Activated CD4-positive, alpha-beta T cell treated with anti-CD3 and anti-CD28 coated beads for 24 hours (primary cell): Measurements from ENCODE around the gene RNF169.
"Not testable (repeated sequence)": the region's sequence is repeated elsewhere in the genome, so short reads cannot be mapped to it uniquely, and the experiment has no call there.

ENCODE experiments used
- DNase-seq, 2 donors: peaks; one replicate each; pipeline ENCODE4 v3.0.0-alpha.2; 2020; ENCODE audit warnings: low read depth in 2 of 2

The RNF169 gene

GRCh38 chr11:74820763-74821162 is 72.1 kb downstream of the RNF169 start:
- DNase-seq, result no peak

DNA sequence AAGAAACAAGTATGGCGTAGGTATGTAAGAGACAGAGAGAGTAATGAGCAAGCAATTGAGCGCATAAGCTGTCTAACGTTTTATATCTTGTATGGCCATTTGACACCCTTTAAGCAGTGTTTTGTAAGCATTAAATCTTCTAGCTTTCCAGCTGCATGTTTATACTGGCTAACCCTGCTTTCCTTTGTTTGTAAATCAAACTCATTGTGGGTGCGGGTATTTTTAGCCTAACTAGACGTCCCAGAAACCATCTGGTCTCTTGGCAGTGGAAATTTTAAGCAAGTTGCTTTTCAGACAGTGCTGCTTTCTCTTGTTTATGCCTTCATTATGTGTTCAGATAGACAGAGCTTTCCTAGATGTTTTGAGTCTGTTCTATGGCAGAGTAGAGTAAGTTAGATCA is 73.5 kb downstream of the RNF169 start:
- no peak for DNase-seq

GRCh38 chr11:74824285-74824982 is 75.8 kb downstream of the RNF169 start:
- no peak for DNase-seq

GRCh38 chr11:74825596-74825995 is 76.9 kb downstream of the RNF169 start:
- not testable (repeated sequence) for DNase-seq

DNA sequence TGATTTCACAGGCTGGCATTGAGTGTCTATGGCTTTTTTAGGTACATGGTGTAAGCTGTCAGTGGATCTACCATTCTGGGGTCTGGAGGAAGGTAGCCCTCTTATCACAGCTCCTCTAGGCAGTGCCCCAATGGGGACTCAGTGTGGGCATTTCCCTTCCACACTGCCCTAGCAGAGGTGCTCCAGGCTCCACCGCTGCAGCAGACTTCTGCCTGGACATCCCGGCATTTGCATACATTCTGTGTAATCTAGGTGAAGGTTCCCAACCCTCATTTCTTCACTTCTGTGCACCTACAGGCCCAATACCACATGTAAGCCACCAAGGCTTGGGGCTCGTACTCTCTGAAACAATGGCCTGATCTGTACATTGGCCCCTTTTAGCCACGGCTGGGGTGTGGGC is 78.3 kb downstream of the RNF169 start:
- DNase-seq, result no peak

- DNase-seq, result no peak
Measured at GRCh38 chr11:74837191-74837590, 88.5 kb downstream of the RNF169 start.

GRCh38 chr11:74838188-74838587 is 89.5 kb downstream of the RNF169 start:
- no peak for DNase-seq

- DNase-seq, result no peak
Measured at GRCh38 chr11:74839446-74839845, 90.8 kb downstream of the RNF169 start.

DNA sequence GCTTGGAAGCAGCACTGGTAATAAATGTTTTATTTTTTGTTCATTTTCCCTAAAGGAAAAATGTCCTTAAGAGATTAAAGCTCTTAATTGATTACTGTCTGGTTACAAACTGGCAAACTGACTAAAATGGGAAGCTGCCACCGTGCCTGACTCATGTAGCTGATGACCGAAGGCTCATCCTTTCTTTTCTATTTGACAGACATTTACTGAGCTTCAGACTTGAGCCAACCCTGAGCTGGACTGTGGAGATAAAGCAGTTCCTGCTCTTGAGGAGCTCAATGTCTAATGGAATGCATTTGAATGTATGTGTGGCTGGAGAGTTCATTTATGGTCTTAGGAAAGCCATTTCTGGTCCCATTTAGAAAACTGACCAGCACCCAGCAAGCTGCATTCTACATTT is 91.3 kb downstream of the RNF169 start:
- DNase-seq, result no peak

DNA sequence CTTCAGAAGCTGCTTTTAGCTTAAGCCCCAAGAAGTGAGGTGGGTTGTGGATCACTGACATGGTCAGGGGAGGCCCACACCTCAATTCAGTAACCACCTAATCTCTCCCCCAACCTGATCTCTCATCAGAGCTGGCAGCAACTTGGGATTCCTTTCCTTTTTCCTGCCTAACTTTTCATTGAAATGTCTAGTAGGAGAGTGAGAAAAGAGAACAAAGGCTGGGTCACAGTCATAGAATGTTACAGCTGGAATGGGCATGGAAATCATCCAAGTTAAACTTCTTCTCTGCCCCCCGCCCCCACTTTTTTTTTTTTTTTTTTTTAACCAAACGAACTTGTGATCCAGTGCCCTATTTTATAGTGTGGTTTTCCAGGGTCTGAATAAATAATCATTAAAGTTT is 91.8 kb downstream of the RNF169 start:
- no peak for DNase-seq

GRCh38 chr11:74842967-74843366 is 94.3 kb downstream of the RNF169 start:
- no peak for DNase-seq

DNA sequence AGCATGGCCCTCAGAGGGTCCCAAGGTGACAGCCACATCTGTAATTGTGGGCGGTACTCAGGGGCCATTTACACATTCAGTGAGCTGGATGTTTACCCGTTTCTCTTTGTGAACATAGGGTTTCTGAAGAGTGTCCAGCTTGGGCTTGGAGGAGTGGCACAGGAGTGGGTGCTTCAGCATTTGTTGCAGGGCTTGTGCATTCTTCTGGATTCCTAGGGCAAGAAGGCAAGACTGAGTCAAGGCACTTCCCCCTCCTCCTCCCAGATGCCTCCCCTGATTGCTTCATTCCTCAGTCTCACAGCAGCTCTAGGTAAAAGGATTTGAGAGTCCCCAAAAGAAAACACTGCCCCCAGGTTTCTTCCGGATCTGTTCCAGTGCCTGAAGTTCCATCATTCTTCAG is 95.4 kb downstream of the RNF169 start:
- DNase-seq, result no peak

DNA sequence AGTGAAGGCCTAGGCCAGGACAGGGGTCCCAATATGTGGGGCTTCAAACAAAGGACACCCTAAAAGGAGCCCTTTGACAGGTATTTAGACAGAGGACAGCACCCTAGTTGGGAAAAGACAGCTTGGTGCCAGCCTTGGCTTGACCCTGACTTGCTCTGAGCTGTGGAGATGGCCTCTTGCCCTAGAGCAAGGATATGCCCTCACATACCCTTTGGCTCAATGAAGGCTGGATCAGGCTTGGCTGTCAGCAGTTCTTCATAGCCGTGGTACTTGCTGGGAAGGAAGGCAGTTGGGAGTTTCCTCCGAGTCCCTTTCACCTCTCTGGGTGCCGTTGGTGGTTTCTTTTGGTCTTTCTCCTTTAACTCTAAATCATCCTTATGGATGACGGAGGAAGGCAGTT is 96.2 kb downstream of the RNF169 start:
- no peak for DNase-seq

- no peak for DNase-seq
Measured at GRCh38 chr11:74845978-74846517, 97.4 kb downstream of the RNF169 start.

- no peak for DNase-seq
Measured at GRCh38 chr11:74846770-74847169, 98.1 kb downstream of the RNF169 start.

DNA sequence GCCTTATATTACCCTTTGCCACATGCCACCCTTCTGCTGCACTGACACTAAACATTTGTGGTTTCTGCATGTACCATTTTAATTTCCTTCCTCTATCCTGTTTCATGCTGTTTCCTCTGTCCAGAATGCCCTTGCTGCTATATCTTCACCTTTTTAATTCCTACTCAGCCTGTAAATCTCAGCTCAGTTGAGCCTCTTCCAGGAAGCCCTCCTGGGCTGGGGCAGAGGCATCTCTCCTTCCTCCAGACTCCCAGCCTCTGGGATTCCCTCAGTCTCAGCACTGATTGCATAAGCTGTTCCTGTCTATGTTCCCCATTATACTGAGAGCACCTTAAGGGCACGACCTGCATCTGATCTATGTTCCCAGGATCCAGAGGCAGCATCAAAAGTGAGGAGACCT is 98.7 kb downstream of the RNF169 start:
- no peak for DNase-seq

DNA sequence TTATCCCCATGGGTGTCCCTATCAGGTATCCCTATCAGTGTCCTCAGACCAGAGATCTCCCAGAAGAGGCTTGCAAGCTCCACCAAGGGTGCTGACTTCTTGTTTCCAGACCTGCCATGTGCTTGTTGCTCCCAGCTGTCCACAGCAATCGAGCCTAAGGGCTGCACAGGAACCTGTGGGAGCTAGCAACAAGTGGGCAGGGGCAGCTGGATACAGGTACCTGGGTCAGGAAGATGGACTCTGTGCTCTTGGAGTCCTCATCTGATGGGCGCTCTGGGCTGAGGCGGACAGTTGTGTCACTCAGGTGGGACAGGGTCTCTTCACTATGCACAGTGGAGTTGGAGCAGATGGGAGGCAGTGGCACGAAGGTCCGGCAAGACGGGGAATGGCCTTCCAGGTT is 99.2 kb downstream of the RNF169 start:
- no peak for DNase-seq

GRCh38 chr11:74849525-74850391 is 101.1 kb downstream of the RNF169 start:
- no peak for DNase-seq

- DNase-seq, result no peak
Measured at GRCh38 chr11:74853223-74853622, 104.6 kb downstream of the RNF169 start.

DNA sequence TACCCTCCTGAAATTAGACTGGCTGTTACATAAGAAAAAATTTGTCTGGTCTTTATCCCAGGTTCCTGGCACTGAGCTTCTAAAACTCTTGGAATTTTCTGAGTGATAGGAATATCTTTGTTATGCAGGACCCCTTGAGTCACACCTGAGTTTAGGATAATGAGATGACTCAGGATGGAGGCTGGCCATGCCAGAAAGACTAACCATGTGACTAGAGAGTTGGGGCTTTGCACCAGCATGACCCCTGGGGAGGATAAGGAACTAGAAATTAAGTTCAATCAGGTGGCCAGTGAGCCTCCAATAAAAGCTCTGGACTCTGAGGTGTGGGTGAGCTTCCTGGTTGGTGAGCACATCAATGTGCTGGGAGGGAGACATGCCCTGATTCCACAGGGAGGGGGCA is 112.1 kb downstream of the RNF169 start:
- no peak for DNase-seq

GRCh38 chr11:74863410-74863809 is 114.8 kb downstream of the RNF169 start:
- DNase-seq, result no peak

GRCh38 chr11:74866557-74866956 is 117.9 kb downstream of the RNF169 start:
- DNase-seq, result no peak

DNA sequence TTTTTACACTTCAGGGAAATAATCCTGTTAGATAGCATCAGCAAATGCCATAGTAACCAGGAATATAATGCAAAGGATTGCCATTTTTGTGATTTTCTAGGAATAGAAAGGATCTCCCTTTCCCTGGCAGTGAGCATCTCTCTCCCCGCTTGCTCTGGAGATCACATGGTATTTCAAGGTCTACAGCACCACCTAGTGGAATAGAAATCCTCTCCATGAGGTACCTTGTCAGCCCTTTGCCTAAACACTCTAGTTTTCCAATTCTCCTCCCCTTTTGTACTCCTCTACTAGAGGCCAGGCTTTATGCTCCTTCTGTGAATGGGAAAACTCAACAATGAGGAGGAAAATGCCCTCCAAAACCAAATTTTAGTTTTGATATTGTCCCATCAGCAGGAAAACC is 121.8 kb downstream of the RNF169 start:
- DNase-seq, result no peak
